Caco-2 (cell line): ENCODE measurements around the gene TBCCD1. TPM values are rescaled to one million over a fixed set of nuclear protein-coding genes. Genes with fewer than 3 reads are reported as not detected.
"Not testable (repeated sequence)": the region's sequence is repeated elsewhere in the genome, so short reads cannot be mapped to it uniquely, and the experiment has no call there.

ENCODE experiments used
- BruUV-seq: library from RNA; stranded (reverse); fragments of 400-500 nt; replicated peaks from 2 replicates; lab custom pipeline; 2021; lab: Mats Ljungman, UMichigan
- CTCF ChIA-PET: fragments of 300-600 bp; sonication (Branson Sonifier 250); formaldehyde crosslinking; loops from one replicate; lab custom pipeline; 2022; ENCODE audit warnings: antibody characterized with exemption; lab: Charles Lee
- POLR2A ChIA-PET: fragments of 300-600 bp; sonication (Branson Sonifier 250); formaldehyde crosslinking; loops from one replicate; lab custom pipeline; 2022; ENCODE audit warnings: antibody characterized with exemption; lab: Charles Lee
- DNase-seq, 2 experiments: peaks; one replicate each; pipeline versions ENCODE4 v3.0.0 to v3.0.0-alpha.2; 2020 to 2022
- H3K27me3 ChIP-seq: replicated peaks from 2 replicates; pipeline ENCODE4 v1.6.0; 2011; ENCODE audit warnings: low read length; ENCODE audit not compliant: control insufficient read depth, insufficient read depth
- H3K36me3 ChIP-seq: 2 replicates; pipeline ENCODE4 v1.5.1; 2011; ENCODE audit warnings: low read length; ENCODE audit not compliant: control insufficient read depth, insufficient read depth
- H3K4me1 ChIP-seq: fragments of 250-450 bp; sonication (Bioruptor Pico); 2 replicates; pipeline ENCODE4 v1.5.1; 2020; ENCODE audit warnings: mild to moderate bottlenecking
- H3K4me3 ChIP-seq: 2 replicates; pipeline ENCODE4 v1.5.1; 2011; ENCODE audit warnings: low read depth, mild to moderate bottlenecking, control low read depth, low read length
- H3K9me3 ChIP-seq: fragments of 250-450 bp; sonication (Bioruptor Pico); 2 replicates; pipeline ENCODE4 v1.5.1; 2020; ENCODE audit warnings: mild to moderate bottlenecking, moderate library complexity
- H3K27ac Mint-ChIP-seq: one replicate; pipeline ENCODE4 v1.8.0; 2022; ENCODE audit warnings: mixed read lengths; ENCODE audit not compliant: unreplicated experiment
- H3K27me3 Mint-ChIP-seq: one replicate; pipeline ENCODE4 v1.8.0; 2022; ENCODE audit warnings: mixed read lengths; ENCODE audit not compliant: insufficient read depth, unreplicated experiment
- H3K36me3 Mint-ChIP-seq: one replicate; pipeline ENCODE4 v1.8.0; 2022; ENCODE audit warnings: mild to moderate bottlenecking, mixed read lengths; ENCODE audit not compliant: insufficient read depth, unreplicated experiment
- H3K4me1 Mint-ChIP-seq: one replicate; pipeline ENCODE4 v1.8.0; 2022; ENCODE audit warnings: low read depth, mixed read lengths; ENCODE audit not compliant: unreplicated experiment
- H3K4me3 Mint-ChIP-seq: one replicate; pipeline ENCODE4 v1.8.0; 2022; ENCODE audit warnings: mild to moderate bottlenecking, moderate library complexity, mixed read lengths; ENCODE audit not compliant: unreplicated experiment
- H3K9me3 Mint-ChIP-seq: one replicate; pipeline ENCODE4 v1.8.0; 2022; ENCODE audit warnings: mixed read lengths; ENCODE audit not compliant: unreplicated experiment
- CTCF ChIP-seq, 2 experiments: fragments of 200-600 bp in 1 of 2; IDR thresholded peaks; 1 replicate in 1 of 2; 2 replicates in 1 of 2; pipeline versions ENCODE4 v1.5.1 to v1.8.0; 2011 to 2022; ENCODE audit warnings: antibody characterized with exemption in 1 of 2, control low read depth in 1 of 2, inconsistent platforms in 1 of 2, low read depth in 1 of 2, low read length in 1 of 2, mild to moderate bottlenecking in 1 of 2, moderate library complexity in 1 of 2; ENCODE audit not compliant: insufficient read depth in 1 of 2, severe bottlenecking in 1 of 2, unreplicated experiment in 1 of 2
- intact Hi-C: fragments of 100-400 bp; cut with micrococcal nuclease; formaldehyde crosslinking; loops from one replicate; pipeline ENCODE4 v1.10.0; 2022; ENCODE audit not compliant: unreplicated experiment
- total RNA-seq: library from RNA; stranded (reverse); gene quantifications from 2 replicates; pipeline ENCODE4 v1.2.3, GENCODE V29; 2022

The TBCCD1 gene
- total RNA-seq, 1 experiment from 2014 or later: 14.7 TPM

GRCh38 chr3:186506191-186506739, 60.9 kb downstream of the TBCCD1 start:
- H3K27me3 ChIP-seq: no peaks in the 10 kb centered on the region
- H3K36me3 Mint-ChIP-seq: no peaks in the 10 kb centered on the region
- no peaks in the 10 kb centered on the region for H3K27me3 Mint-ChIP-seq
- no TSS peak for BruUV-seq
- H3K36me3 ChIP-seq: no peaks in the 10 kb centered on the region; the same call in 1 of the 2 replicates
- CTCF ChIA-PET: no interaction called here
- H3K4me3 ChIP-seq: no peak overlapping the region
- H3K9me3 ChIP-seq: no peaks in the 10 kb centered on the region
- intact Hi-C loops: no loop called here
- H3K4me3 Mint-ChIP-seq: no peak overlapping the region
- peaks cover 15% of the 10 kb centered on the region for H3K9me3 Mint-ChIP-seq
- POLR2A ChIA-PET: no interaction called here
- no peak overlapping the region for H3K27ac Mint-ChIP-seq
- no peak for DNase-seq
- no peak for TF ChIP-seq CTCF (IDR thresholded peaks at IDR 0.05; ENCODE audit: insufficient read depth in 1 of 2, low read depth in 1 of 2, low read length in 1 of 2, severe bottlenecking in 1 of 2, unreplicated experiment in 1 of 2)
- H3K4me1 ChIP-seq: peaks cover 26% of the 10 kb centered on the region
- H3K4me1 Mint-ChIP-seq: peaks cover 29% of the 10 kb centered on the region

GRCh38 chr3:186502966-186503712, 64.0 kb downstream of the TBCCD1 start:
- H3K27me3 ChIP-seq: no peaks in the 10 kb centered on the region
- no peaks in the 10 kb centered on the region; the same call in 1 of the 2 replicates for H3K36me3 ChIP-seq
- no TSS peak for BruUV-seq
- H3K9me3 ChIP-seq: no peaks in the 10 kb centered on the region
- Mint-ChIP-seq H3K4me1 (peaks cover 29% of the 10 kb centered on the region), H3K27ac (no peak overlapping the region), H3K27me3 (no peaks in the 10 kb centered on the region), H3K36me3 (no peaks in the 10 kb centered on the region), H3K9me3 (peaks cover 15% of the 10 kb centered on the region), H3K4me3 (no peak overlapping the region)
- no peak overlapping the region for H3K4me3 ChIP-seq
- intact Hi-C loops: no loop called here
- ChIA-PET CTCF (no interaction called here), POLR2A (no interaction called here)
- no peak for DNase-seq
- H3K4me1 ChIP-seq: peaks cover 20% of the 10 kb centered on the region
- TF ChIP-seq CTCF (IDR thresholded peaks at IDR 0.05; ENCODE audit: insufficient read depth in 1 of 2, low read depth in 1 of 2, low read length in 1 of 2, severe bottlenecking in 1 of 2, unreplicated experiment in 1 of 2): no peak

- H3K27ac Mint-ChIP-seq: no peak overlapping the region
- no TSS peak for BruUV-seq
- intact Hi-C loops: no loop called here
- peaks cover 29% of the 10 kb centered on the region for H3K4me1 Mint-ChIP-seq
- H3K27me3 Mint-ChIP-seq: no peaks in the 10 kb centered on the region
- H3K27me3 ChIP-seq: no peaks in the 10 kb centered on the region
- no peak for DNase-seq
- H3K36me3 ChIP-seq: no peaks in the 10 kb centered on the region; the same call in 1 of the 2 replicates
- H3K4me3 ChIP-seq: no peak overlapping the region
- no peaks in the 10 kb centered on the region for H3K36me3 Mint-ChIP-seq
- ChIA-PET CTCF (no interaction called here), POLR2A (no interaction called here)
- no peak overlapping the region for H3K4me3 Mint-ChIP-seq
- peaks cover 15% of the 10 kb centered on the region for H3K9me3 Mint-ChIP-seq
- H3K4me1 ChIP-seq: peaks cover 20% of the 10 kb centered on the region
- H3K9me3 ChIP-seq: no peaks in the 10 kb centered on the region
- TF ChIP-seq CTCF (IDR thresholded peaks at IDR 0.05; ENCODE audit: insufficient read depth in 1 of 2, low read depth in 1 of 2, low read length in 1 of 2, severe bottlenecking in 1 of 2, unreplicated experiment in 1 of 2): no peak
These were observed 64.8 kb downstream of the TBCCD1 start for GRCh38 chr3:186502138-186502948.

- H3K27me3 ChIP-seq, DNase-seq, H3K27ac Mint-ChIP-seq, H3K36me3 Mint-ChIP-seq, H3K27me3 Mint-ChIP-seq, CTCF ChIA-PET, H3K4me3 Mint-ChIP-seq, POLR2A ChIA-PET, H3K9me3 Mint-ChIP-seq, H3K36me3 ChIP-seq, H3K9me3 ChIP-seq, BruUV-seq, H3K4me3 ChIP-seq, intact Hi-C loops: not testable (repeated sequence)
- H3K4me1 Mint-ChIP-seq: peaks cover 23% of the 10 kb centered on the region
- H3K4me1 ChIP-seq: peaks cover 37% of the 10 kb centered on the region
These were observed 67.2 kb downstream of the TBCCD1 start for GRCh38 chr3:186499949-186500348.
